ENCODE results near the gene FOLR1. TPM values are rescaled to one million over a fixed set of nuclear protein-coding genes. Genes with fewer than 3 reads are reported as not detected.

Gene FOLR1
- polyA plus RNA-seq, 1 of the 3 experiments (the other 2 are of a cell fraction): not detected

- TF ChIP-seq USF2 (IDR thresholded peaks at IDR 0.05; ENCODE audit: borderline replicate concordance, low read depth, low read length) (no peak), MEF2A (IDR thresholded peaks at IDR 0.05; ENCODE audit: borderline replicate concordance, low read depth) (no peak), JUND (IDR thresholded peaks at IDR 0.05) (no peak), SMC3 (IDR thresholded peaks at IDR 0.05; ENCODE audit: low read depth, low read length) (no peak)
- TF ChIP-seq, protein P1, sequence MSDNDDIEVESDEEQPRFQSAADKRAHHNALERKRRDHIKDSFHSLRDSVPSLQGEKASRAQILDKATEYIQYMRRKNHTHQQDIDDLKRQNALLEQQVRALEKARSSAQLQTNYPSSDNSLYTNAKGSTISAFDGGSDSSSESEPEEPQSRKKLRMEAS (IDR thresholded peaks at IDR 0.05; ENCODE audit: low read depth): no peak
Observed at GRCh38 chr11:72218251-72218745, 26.4 kb downstream of the FOLR1 start (continued).

DNA sequence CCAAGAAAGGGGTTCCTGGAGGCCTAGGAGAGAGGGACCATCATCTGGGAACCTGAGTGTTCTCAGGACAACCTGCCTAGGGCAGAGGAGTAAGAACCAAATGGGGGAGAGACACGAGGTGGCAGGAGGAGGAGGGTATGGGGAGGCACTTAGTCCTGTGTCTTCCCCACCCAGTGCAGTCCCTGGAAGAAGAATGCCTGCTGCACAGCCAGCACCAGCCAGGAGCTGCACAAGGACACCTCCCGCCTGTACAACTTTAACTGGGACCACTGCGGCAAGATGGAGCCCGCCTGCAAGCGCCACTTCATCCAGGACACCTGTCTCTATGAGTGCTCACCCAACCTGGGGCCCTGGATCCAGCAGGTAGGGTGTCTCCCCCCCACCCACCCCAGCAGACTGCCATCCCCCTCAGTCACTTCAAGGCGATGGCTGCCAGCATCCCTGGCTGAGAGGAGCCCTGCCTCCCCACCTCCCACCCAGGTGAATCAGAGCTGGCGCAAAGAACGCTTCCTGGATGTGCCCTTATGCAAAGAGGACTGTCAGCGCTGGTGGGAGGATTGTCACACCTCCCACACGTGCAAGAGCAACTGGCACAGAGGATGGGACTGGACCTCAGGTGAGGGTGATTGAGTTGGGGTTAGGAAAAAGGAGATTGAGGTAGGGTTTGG is 28.9 kb downstream of the FOLR1 start:
- CTCF ChIA-PET: interaction anchor here (1.0 to 1.4 kb wide), 2 partner anchors 77 to 213 kb away, joined by 3 to 7 read pairs; no protein-coding TSS in a partner anchor

More for the DNA sequence above, 28.9 kb downstream of the FOLR1 start:
- POLR2A ChIA-PET: interaction anchor here (1.9 kb wide), 1 partner anchor 195 kb away, joined by 5 read pairs; no protein-coding TSS in a partner anchor
- Histone ChIP-seq H3K9me3 (no peaks in the 10 kb centered on the region), H3K79me2 (ENCODE audit: insufficient read depth) (peaks cover 20% of the 10 kb centered on the region), H3K4me1 (ENCODE audit: control insufficient read depth in 1 of 2, insufficient read depth in 2 of 2, low read depth in 1 of 2, low read length in 1 of 2) (peaks cover 3 to 11% of the 10 kb centered on the region in 2 experiments; a peak in 2 of 4 replicates), H3K9ac (no peak overlapping the region), H3K36me3 (replicated peaks in 1 of 2; ENCODE audit: control insufficient read depth in 1 of 2, insufficient read depth in 2 of 2, low read length in 1 of 2) (no peaks in the 10 kb centered on the region), H3K4me2 (no peak overlapping the region), H3F3A (replicated peaks; ENCODE audit: insufficient read depth) (no peaks in the 10 kb centered on the region), H3K27ac (ENCODE audit: low read depth in 2 of 2, low read length in 1 of 2) (no peak overlapping the region), H2AFZ (ENCODE audit: low read depth) (no peak overlapping the region), H3K9me2 (no peaks in the 10 kb centered on the region), H3K4me3 (ENCODE audit: low read depth in 2 of 2, low read length in 1 of 2) (no peak overlapping the region), H3K27me3 (ENCODE audit: insufficient read depth) (no peaks in the 10 kb centered on the region; the same call in 1 of the 2 replicates), H4K20me1 (ENCODE audit: insufficient read depth) (peaks cover 8% of the 10 kb centered on the region)
- no peak for TF ChIP-seq FOXM1 (IDR thresholded peaks at IDR 0.05; ENCODE audit: low read depth)
- no peak for TF ChIP-seq PBX3 (IDR thresholded peaks at IDR 0.05)
- no peak for TF ChIP-seq USF2 (IDR thresholded peaks at IDR 0.05; ENCODE audit: borderline replicate concordance, low read depth, low read length)
- DNase-seq: no peak
- WGBS (ENCODE audit: low lambda C conversion rate): 83% methylated on average over 8 of the region's 10 CpGs
